Measurements from ENCODE around the gene MLLT10.
A peak's percentile ranks its signal among the peaks of the same experiment; 100 is the strongest.

Gene MLLT10

DNA sequence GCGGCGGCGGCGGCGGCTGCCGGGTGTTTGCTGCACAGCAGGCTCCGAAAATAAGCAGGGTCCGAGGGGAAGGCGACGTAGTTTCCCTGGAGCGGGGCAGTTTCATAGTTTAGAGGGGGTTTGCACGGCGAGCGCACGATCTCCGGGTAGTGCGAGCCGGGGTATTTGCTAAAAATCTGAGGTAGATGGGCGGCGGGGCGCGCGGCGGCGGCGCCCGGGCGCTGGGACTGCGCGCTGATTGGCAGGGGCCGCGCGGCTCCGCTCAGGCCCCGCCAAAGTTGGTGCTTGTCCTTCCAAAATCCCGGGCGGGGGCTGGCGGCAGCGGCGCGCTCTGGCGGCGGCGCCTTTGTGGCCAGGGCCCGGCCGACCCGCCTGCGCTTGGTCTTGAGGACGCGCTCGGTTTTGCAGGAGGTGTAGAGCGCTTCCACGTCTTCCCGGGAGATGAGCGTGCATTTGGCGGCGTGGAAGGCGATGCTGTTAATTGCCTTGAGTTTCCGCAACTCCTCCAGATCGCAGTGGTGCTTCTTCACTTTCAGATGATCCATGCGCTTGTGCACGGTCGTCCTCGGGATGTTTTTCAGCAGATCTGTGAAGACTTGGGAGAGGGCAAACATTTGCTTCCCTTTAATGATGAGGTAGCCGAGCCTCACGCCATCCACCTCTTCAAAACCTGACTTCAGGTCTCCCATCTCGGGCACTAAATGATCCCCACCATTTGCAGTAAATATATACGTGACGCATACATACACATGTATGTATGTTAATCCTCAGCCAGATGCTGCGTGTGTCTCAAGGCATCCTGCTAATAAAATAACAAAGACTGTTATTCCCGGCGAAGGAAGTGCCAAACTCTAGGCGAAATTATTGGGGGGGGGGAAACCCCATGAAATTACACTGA lies 16.6 kb upstream of the MLLT10 start:
- DNase-seq (ENCODE audit: low spot score), result peak; percentile 25

DNA sequence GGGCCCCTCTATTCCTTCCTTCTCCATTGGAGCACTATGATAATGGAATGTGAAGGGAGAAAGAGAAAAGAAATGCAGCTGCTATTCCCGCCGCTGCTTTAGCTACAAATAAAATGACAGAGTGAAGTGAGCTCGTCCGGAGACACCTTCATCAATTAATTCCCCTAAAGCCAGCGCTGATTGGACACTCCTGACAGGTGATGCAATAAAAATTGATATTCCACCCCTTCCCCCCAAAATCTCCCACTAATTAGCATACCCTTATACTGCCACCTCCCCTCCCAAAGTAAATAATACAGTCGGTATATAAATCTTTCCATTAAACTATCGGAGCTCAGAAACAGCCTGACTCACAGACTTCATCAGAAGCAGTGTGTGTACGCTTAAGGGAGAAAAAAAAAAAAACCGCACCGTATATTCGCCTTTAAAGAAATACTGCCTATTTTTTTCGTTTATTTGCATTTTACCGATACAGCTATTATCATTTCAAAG lies 15.8 kb upstream of the MLLT10 start:
- DNase-seq (ENCODE audit: low spot score), result peak; percentile 34

DNA sequence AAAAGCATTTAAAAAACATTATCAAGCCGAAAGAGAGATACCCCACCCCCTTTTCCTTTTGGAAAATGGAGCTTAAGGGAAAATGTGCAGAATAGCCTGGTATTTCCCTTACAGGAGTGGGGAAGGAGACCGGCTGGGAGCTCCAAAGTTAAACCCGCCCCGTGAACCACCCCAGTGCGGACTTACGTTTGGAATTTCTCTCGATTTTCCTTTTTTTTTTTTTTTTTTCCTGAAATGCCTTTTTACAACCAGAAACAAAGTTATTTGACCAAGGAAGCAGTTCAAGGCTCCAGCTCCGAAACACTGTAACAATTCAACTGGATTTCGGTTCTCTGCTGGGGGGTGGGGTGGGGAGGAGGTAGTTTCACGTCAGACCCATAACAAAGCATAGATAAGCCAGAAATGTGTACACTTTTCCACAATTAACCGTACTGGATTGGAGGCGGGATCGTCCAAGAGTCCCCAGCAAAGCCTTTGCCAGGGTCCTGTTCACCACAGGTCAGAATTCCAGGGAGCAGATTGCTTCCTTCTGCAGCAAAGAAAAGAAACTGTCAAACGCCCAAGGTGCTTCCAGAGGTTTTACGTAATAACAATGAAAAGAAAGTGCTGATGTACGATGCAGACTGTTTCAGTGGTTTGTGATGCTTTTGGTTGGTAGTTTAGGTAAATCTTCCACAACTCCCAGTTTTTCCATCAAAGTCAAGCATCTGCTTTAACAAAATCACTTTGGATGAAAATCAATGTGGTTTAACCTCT lies 15.2 kb upstream of the MLLT10 start:
- DNase-seq (ENCODE audit: low spot score), result no peak

DNA sequence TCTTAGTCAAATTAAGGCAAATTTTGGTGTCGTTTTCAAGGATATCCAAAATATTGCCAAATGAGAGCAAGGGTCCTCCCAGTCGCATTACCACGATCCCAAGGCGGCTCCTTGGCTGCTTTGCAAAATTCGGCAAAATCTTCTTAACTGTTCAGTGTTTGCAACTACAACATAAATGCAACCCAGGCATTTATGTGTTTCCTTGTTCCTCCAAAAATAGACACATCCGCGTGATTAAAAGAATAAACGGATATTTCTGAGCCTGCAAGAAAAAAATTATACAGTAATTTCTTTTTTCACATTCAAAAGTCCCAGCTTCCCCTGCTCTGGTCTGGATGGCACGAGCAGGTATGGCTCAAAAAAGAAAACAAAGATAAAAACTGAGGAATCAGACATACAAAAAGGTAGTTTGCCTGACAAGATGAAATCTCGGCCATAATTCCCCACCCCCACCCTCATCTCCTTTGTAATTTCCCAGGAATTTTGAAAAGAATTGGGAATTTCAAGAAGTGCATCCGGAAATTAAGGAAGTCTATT lies 14.6 kb upstream of the MLLT10 start:
- DNase-seq (ENCODE audit: low spot score), result no peak

DNA sequence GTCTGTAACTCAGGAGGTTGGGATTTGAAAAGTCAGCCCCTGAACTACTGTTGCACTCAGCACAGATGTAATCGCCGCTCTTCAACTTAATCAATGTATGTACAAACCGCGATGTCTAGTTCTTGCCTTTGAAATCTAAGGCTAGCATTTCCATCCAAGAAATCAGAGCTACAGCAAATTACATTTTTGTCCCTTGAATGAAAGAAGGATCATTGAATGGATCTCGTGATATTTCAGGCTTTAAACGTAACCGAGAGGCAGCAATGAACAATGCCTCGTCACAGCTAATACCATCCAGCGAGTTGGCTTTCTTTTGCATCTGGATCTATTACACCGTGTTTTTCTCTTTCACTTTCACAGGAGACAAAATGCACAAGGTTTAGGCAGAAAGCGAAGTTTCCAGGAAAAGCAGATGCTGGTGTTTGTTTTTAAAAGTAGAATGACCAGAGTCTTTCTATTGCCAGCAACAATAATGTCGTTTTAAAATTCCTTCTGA lies 14.0 kb upstream of the MLLT10 start:
- peak; percentile 58 for DNase-seq (ENCODE audit: low spot score)

DNA sequence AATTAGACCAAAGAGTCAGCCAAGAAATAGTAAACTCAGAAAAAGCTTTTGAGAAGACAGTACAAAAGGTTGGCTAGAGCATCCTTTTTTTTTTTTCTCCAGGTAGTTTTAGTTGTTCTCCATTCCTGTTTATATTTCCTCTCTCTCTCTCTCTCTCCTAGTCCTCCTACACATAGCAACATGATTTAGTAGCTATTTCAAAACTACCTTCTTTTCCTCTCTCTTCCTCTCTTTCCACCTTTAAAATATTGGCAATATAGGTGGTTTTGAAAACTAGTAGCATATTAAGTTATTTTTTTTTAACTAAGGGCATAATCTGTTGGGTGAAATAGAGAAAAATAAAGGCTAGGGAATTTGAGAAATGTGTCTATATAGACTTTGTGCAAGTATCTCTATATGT lies 13.5 kb upstream of the MLLT10 start:
- DNase-seq (ENCODE audit: low spot score), result no peak

DNA sequence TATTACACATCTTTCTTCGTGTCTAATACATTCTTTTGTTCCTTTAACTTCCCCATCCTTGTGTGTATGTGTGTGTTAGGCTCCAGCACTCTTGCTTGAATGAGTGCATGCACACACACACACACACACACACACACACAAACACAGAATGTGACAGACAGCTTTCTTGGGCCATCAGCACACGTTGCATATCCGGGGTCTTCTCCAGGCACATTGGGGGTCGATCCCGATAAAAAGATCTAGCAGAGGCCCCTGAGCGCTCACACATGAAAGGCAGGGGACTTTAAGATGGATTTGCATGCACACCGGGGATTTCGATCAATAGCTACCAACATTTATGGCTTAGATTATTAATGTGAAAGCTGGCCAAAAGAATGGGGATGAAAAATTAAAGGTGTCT lies 13.1 kb upstream of the MLLT10 start:
- no peak for DNase-seq (ENCODE audit: low spot score)

DNA sequence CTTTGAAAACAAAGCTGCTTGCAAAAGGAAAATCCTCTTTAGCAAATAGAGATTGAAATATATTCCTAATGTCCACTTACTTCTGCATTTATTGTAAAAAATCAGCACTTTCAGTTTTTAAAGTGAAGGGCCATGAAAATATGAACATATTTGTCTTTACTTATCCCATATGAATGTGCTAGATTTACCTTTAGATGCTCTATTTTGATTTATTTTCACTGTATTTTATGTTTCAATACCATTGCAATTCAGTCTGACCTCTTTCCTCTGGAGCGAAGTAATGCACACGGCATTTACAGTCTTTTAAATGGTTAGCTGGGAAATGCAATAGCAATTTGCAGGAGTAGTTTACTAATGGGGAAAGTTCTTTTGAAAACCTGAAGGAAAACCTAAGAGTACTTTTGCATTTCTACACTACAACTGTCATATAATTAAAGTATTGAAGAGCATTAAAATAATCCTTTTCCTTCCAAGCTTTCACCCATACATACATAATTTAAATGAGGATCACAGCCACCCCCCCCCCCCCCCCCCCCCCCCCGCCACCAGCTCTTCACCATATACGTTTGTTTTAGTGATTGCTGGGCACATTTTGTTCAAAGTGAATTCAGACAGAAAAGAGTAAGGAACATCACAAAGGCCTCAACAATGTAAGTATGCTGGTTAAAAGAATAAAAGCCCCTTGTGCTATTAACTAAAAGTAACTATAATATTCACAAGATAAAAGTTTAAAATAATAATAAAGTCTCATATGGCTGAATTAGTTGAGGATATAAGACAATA lies 12.1 kb upstream of the MLLT10 start:
- no peak for DNase-seq (ENCODE audit: low spot score)

DNA sequence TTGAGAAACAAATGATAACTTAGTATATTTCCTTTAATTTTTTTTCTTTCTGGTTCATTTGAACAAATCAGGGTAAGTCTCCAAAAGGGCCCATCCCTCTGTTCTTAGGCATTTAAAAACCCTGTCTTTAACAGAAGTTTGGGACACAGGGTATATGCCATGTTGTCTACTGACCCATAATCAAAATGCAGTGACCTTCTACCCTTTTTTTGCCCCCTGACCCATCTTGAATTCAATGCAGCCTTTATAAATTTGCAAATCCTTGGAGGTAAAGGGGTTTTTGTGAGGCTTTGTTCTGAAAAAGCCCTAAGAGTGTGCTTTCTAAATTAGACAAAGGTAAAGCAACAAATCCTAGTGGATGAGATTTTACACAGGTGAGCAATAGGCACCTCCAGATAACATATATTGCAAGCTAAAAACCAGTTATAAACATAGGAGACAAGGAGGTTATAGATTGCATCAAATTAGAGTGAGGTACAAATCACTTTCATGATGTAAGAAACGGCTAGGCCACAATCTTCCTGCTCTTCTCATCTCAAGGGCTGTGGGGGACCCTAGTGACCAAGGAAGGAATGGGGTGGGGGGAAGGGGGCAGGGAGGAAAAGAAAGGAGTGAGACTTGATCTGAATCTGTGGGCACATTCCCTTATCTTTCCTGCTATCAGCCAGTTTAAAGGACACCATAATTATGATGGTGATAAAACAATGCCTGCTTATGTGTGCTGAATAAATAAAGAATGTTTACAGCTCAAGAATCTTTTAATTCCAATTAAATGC lies 11.2 kb upstream of the MLLT10 start:
- DNase-seq (ENCODE audit: low spot score), result no peak

DNA sequence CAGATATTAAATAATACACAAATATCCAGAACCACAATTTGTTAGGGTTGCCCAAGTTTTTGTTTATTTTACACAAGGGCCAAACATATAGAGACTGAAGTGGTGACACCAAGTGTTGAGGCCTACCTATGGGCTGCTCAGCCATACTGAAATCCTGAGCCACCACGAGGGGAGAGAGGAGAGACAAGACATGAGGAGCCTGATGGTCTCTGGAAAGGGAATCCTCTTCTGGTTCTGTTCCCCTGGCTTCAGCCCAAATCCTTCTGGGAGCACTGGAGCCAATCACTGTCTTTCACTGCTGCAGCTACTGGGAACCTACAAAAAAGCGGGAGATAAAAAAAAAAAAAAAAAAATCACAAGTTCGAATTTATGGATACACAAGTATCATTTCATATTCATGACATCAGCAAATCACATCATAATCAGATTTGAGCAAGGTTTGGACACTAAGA lies 10.4 kb upstream of the MLLT10 start:
- peak; percentile 42 for DNase-seq (ENCODE audit: low spot score)

DNA sequence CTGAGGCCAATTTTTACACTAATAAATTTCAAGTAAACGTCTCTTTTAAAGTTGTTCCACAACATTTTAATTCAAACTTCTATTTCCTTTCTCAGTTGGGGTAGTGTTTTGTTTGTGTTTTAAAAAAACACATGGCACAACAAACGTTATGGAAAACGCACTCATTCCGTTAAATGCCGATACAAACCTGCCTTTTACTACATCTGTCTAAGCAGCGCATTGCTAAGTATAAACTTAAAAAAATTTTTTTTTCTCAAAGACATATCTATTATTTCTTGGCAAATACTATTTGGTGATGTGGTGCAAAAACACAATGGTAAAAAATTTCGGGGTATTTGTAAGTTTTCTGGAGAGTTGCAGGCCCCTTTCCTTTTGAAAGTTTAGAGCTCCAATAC lies 9.9 kb upstream of the MLLT10 start:
- no peak for DNase-seq (ENCODE audit: low spot score)

DNA sequence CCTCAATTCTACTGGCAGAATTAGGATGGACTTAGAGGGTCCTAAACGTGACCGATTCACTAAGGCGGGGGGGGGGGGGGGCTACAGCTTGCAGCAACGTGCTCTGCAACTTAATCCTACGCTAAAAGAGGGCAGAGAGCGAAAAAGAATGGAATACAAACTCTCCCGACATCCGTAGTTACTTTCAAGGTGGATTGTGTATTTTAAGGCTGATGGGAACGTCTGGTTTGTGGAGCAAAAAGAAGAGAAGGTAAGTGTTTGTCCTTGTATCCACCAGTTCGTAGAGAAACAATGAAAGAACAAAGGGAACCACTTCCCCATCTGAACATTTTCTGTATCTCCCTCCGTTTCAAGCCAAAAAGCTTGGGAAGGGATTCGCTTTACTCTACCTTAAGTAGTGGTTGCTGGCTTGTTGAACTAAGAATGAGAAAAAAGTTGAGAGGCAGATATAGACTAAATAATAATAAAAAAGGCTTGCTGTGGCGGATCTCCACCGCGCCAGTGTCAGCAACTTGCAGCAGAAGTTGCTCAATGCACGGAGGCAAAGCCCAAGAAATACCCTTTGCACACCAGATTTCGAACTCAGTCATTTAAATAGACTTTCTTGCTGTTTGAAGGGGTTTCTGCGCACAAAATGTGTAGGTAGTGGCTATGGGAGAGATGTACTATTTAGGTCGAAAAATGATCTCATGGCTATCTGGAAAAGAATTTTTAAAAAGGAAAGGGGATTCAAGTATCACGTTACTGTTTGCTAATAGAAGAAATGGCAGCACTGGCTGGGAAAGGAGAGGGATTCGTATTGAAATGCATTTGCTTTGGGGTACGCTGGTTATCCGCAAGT lies 9.3 kb upstream of the MLLT10 start:
- DNase-seq (ENCODE audit: low spot score), result peak; percentile 68

DNA sequence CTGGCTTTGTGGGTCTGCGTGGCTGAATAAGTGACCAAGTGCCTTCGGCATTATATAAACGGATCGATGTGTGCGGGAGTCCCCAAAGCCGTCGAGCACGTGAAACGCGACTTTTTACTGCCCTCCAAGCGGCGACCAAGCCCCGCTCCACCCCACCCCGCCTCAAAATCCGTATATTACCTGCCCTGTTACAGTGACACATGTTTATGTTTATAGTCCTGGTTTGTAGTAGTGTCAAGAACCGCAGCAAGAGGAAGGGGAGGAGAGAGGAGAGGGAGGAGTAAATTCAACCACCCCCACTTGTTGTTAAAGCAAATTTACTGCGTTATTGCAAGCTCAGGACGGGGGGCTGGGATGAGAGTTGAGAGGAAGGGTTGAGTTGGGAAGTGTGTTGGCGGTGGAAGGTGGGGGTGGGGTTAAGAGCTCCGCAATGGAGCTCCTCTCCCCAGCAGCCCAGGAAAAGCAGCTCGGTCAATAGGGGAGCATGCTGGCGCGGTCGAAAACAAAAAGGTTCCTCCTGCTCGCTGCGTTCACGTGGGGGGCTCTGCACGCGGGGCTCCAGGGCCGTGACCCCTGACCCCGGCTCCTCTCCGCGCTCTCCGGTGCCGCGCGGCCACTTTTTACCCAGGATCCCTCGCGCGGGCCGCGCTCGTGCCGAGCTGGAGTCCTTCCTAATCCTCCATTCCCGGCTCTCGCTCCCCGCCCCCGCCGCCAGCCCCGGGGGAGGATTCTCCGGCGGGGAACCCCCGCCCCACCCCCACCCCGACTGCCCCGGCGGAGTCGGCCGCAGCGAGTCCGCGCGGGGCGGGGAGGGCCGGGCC lies 8.5 kb upstream of the MLLT10 start, which contains the start of gene SKIDA1:
TSS of gene SKIDA1 (minus strand) at position 316 of the 821 bp plus-strand sequence. CDS start 7,860 bp downstream, outside the sequence.
- peak; percentile 77 for DNase-seq (ENCODE audit: low spot score)

DNA sequence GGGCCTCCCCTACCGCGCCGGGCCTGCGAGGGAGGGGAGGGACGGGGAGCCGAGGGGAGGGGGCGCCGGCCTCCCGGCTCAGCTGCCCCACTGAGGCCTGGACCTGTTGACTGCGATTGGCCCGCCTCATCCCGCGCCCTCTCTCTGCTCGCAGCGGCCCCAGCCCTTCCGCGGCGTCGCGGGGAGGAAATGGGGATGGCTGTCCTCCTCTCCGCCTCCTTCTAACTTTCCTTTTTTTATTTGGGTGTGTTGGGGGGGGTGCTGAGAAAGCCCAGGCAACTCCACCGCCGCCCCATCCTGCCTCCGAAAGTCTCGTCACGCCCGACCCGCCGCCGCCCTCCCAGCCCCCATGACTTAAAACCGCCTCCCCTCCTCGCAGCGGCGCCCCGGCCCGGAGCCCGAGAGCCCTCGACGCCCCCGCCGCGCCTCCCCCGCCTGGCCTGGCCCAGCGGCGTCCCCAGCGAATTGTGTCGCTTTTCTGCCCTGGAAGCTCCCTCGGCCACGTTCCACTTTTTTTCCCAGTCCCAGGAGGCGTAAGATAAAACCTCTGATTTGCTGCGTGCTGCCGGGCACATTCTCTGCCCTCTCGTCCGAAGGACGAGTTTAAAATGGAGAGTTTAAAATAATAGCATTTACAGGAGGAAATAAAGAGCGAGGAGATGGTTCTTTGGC lies 7.7 kb upstream of the MLLT10 start:
- DNase-seq (ENCODE audit: low spot score), result peak; percentile 60

DNA sequence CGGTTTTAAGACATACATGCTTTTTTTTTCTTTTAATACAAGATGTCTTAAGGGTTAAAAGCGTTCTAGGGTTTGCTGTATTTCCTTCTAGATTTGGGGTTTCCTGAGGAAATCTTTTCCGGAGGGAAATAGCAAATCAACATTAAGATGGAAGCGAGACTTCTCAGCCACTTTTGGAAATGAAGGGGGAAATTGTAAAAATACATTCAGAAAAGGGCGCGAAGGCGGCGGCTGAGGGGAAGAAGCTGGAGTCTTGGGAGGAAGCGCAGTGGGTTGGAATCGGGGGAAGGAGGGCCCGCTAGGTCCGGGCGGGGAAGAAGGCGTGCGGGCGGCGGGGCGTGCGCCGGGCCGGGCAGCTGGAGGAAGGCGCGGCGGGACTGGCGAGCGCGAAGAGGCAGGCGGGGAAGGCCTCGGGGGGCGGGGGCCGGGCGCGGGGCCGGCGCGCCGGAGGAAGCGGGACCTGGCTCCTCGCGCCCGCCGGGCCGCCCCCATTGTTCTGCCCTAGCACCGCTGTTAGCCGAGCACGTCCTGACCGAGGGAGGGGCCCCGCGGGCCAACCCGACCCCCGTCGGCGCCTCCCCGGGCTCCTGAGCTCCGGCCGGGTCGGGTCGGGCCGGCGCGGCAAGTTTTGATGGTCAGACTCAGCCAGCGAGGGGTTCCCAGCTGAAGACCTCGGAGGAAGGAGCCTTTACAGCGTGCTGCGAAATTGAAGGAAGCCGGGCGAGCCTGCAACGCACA lies 7.0 kb upstream of the MLLT10 start:
- peak; percentile 56 for DNase-seq (ENCODE audit: low spot score)

DNA sequence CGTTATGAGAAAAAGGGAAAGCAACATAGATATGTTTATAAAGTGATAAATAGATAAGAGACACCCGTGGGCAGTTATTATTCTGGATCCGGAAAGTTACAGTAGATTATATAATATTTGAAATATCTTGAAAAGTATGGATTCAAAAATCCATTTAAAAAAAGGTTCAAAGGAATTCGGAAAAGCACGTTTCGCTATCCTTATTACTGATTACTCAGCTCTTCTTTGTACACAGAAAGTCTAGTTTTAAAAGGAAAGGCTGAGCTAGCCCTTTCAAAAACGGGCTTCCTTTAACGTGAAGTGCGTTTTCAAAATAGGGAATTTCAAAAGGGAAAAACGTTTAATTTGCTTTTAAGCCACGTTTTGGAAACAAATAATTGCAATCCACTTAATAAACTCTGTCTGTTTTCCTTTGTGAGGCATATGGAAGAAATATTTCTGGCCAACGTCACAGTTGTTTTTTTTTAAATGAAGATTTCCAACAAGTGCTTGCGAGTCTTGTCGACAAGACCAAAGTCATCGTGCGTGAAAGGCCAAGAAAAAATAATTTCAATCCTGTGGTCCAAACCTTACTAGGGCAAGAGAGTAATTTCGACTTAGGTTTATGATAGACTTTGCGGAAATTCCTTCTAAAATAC lies 6.3 kb upstream of the MLLT10 start:
- peak; percentile 74 for DNase-seq (ENCODE audit: low spot score)

Measured in pons (tissue), 1 donor.